Body of pancreas (tissue), 4 donors: ENCODE data around the gene BTG2. TPM values are rescaled to one million over a fixed set of nuclear protein-coding genes. Genes with fewer than 3 reads are reported as not detected.

Experiments
- ATAC-seq: fragments of 150-250 bp; one replicate; pipeline ENCODE4 v1.9.1; 2016
- DNase-seq, 4 donors: peaks; one replicate each; pipeline ENCODE4 v3.0.0-alpha.2; 2019
- H3K27ac ChIP-seq, 4 donors: fragments of 200-600 bp; sonication (generic); 1 replicate in 3 of 4; 2 replicates in 1 of 4; pipeline versions ENCODE4 v1.5.1 to v1.6.1; 2016 to 2019; ENCODE audit warnings: mild to moderate bottlenecking in 1 of 4, mixed read lengths in 1 of 4, moderate library complexity in 1 of 4
- H3K27me3 ChIP-seq, 2 donors: fragments of 200-600 bp; sonication (generic); one replicate each; pipeline ENCODE4 v1.6.0; 2016; ENCODE audit warnings: mild to moderate bottlenecking in 1 of 2
- H3K36me3 ChIP-seq, 2 donors: fragments of 200-600 bp; sonication (generic); replicated peaks in 1 of 2; 2 replicates each; pipeline ENCODE4 v1.5.1; 2016; ENCODE audit warnings: low read depth in 2 of 2; ENCODE audit not compliant: insufficient read depth in 1 of 2
- H3K4me1 ChIP-seq: fragments of 200-600 bp; sonication (generic); one replicate; pipeline ENCODE4 v1.6.0; 2016
- H3K4me3 ChIP-seq, 2 donors: fragments of 200-600 bp; sonication (generic); 1 replicate in 1 of 2; 2 replicates in 1 of 2; pipeline ENCODE4 v1.5.1; 2016 to 2019
- H3K9me3 ChIP-seq, 3 donors: fragments of 200-600 bp; sonication (generic); 1 replicate in 2 of 3; 2 replicates in 1 of 3; pipeline ENCODE4 v1.5.1; 2016
- POLR2A ChIP-seq, 3 donors: fragments of 450-650 bp; IDR thresholded peaks; one replicate each; pipeline ENCODE4 v1.6.1; 2016; ENCODE audit warnings: antibody characterized with exemption in 3 of 3, mild to moderate bottlenecking in 2 of 3
- WGBS, 2 donors: methylation state at CpG; one replicate each; pipeline ENCODE4 v1.1.5; 2017; 5-methylcytosine and 5-hydroxymethylcytosine counted together
- intact Hi-C: fragments of 100-400 bp; cut with DNase I; formaldehyde crosslinking; loops from one replicate; pipeline ENCODE4 v1.15.1; 2023
- small RNA-seq: library from RNA; depleted of rRNA; stranded (forward); fragments of <200 nt; gene quantifications from one replicate; pipeline ENCODE3, GENCODE V24; 2016
- total RNA-seq, 2 donors: library from RNA; depleted of rRNA; stranded (reverse); fragments of >200 nt; gene quantifications; one replicate each; pipeline ENCODE4 v1.1.0, GENCODE V29; 2016
- TF ChIP-seq, protein P1 (sequence below), 7 experiments: fragments of 450-650 bp in 4 of 7; fragments of 200-600 bp in 3 of 7; sonication (generic) in 3 of 7; IDR thresholded peaks; one replicate each; pipeline ENCODE4 v1.5.1; 2016 to 2019; ENCODE audit warnings: antibody characterized with exemption in 7 of 7

The BTG2 gene
- total RNA-seq, 2 donors from 2014 or later = 122 to 160 TPM

DNA sequence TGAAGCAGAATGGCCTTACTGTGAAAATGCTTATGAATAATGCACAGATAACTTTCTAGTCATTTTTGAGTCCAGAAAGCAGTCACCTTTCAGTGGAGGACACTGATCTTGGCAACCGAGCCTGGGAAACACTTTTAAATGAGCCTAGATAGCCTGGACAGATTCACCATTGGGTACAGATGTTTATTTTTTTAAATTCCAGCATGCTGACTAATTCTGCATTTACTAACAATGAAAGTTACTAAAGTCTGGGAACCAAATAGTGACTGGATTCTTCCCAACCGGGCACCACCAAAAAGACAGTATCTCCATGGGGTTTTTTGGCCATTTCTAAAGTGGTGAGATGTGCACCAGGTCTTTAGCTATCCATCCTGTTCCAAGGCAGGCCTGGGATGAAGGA lies 48.9 kb downstream of the BTG2 start:
- intact Hi-C loops = no loop called here
- Histone ChIP-seq H3K4me1 (peaks cover 25% of the 10 kb centered on the region), H3K36me3 (no peaks in the 10 kb centered on the region), H3K4me3 (no peak overlapping the region), H3K9me3 (no peaks in the 10 kb centered on the region), H3K27me3 (no peaks in the 10 kb centered on the region), H3K27ac (no peak overlapping the region)
- 50 to 68% methylated on average over 2 of the region's 2 CpGs for whole genome bisulfite sequencing, 2 donors
- ATAC-seq (no peak), DNase-seq (no peak)
- TF ChIP-seq POLR2A (IDR thresholded peaks at IDR 0.05) = no peak
- TF ChIP-seq, protein P1, sequence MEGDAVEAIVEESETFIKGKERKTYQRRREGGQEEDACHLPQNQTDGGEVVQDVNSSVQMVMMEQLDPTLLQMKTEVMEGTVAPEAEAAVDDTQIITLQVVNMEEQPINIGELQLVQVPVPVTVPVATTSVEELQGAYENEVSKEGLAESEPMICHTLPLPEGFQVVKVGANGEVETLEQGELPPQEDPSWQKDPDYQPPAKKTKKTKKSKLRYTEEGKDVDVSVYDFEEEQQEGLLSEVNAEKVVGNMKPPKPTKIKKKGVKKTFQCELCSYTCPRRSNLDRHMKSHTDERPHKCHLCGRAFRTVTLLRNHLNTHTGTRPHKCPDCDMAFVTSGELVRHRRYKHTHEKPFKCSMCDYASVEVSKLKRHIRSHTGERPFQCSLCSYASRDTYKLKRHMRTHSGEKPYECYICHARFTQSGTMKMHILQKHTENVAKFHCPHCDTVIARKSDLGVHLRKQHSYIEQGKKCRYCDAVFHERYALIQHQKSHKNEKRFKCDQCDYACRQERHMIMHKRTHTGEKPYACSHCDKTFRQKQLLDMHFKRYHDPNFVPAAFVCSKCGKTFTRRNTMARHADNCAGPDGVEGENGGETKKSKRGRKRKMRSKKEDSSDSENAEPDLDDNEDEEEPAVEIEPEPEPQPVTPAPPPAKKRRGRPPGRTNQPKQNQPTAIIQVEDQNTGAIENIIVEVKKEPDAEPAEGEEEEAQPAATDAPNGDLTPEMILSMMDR (IDR thresholded peaks at IDR 0.05) = no peak

DNA sequence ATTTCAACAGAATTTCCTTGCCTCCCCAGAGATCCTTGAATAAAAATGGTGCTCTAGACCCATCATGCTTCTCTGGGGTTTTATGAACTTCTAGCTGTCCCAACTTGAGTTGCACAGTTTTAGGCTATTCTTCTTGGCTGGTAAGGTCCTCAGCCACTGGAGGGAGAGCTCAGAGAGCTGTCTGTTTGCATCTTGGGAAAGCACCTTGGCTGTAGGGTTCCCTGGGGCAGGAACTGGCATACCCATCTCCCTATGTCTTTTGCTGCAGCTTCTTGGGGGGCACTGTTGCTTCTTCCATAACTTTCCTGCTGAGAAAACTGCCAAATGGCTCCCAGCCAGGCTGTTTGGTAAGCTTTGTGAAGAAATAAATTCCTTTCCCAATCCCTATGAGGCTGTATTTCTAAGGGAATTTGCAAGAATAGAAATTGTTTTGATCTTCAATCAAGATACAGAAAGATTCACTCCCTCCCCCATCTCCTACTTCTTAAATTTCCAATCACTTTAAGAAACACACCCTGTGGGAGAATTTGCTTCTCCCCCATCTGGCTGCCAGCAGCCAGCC lies 53.8 kb downstream of the BTG2 start:
- intact Hi-C loops = no loop called here
- ATAC-seq (no peak), DNase-seq (peak in 2 of 4 donors; percentile 34 to 49)
- peaks cover 9% of the 10 kb centered on the region for H3K4me1 ChIP-seq
- no peak overlapping the region for H3K4me3 ChIP-seq
- no peaks in the 10 kb centered on the region for H3K27me3 ChIP-seq
- H3K9me3 ChIP-seq = no peaks in the 10 kb centered on the region
- TF ChIP-seq, protein P1 (IDR thresholded peaks at IDR 0.05) = no peak
- TF ChIP-seq POLR2A (IDR thresholded peaks at IDR 0.05) = no peak
- no peak overlapping the region for H3K27ac ChIP-seq
- H3K36me3 ChIP-seq = no peaks in the 10 kb centered on the region

Small RNA genes lying within 50 kb of the gene (small RNA-seq; reads per million reads assigned to genes)
- gene AL359837.1 = not detected
- not detected for gene RNU6-487P

Other genes starting within 250 kb of the BTG2 start
- not detected for gene MYOG, start 219.5 kb upstream of the BTG2 start, total RNA-seq
- gene ADORA1, start 177.8 kb upstream of the BTG2 start, total RNA-seq = 10 to 100 TPM; 16.1 to 21.1 TPM
- gene MYBPH, start 129.7 kb upstream of the BTG2 start, total RNA-seq = not detected
- gene CHI3L1, start 118.8 kb upstream of the BTG2 start, total RNA-seq = 1 to 10 TPM; 5.4 to 8.2 TPM
- gene CHIT1, start 75.8 kb upstream of the BTG2 start, total RNA-seq = under 1 TPM in 1 of 2 donors, not detected in 1; 0.26 TPM
- 10 to 100 TPM; 14.2 to 18.7 TPM for gene FMOD, start 45.6 kb downstream of the BTG2 start, total RNA-seq
- gene PRELP, start 170.3 kb downstream of the BTG2 start, total RNA-seq = 10 to 100 TPM; 14.8 to 28.0 TPM
- gene OPTC, start 188.6 kb downstream of the BTG2 start, total RNA-seq = not detected